ENCODE data around the gene ATP8A2.

The ATP8A2 gene

GRCh38 chr13:25683662-25684370 is 312.0 kb downstream of the ATP8A2 start:
- no peak for TF ChIP-seq CTCF (IDR thresholded peaks at IDR 0.05)
- Histone ChIP-seq H3K4me3 (no peak overlapping the region), H3K27ac (no peak overlapping the region)
- DNase-seq (ENCODE audit: low spot score): no peak

- Histone ChIP-seq H3K4me3 (no peak overlapping the region), H3K27ac (no peak overlapping the region)
- no peak for TF ChIP-seq CTCF (IDR thresholded peaks at IDR 0.05)
- no peak for DNase-seq (ENCODE audit: low spot score)
Measured at GRCh38 chr13:25684491-25684890, 312.7 kb downstream of the ATP8A2 start.

GRCh38 chr13:25686831-25687470 is 315.2 kb downstream of the ATP8A2 start:
- no peak overlapping the region for H3K27ac ChIP-seq
- no peak overlapping the region for H3K4me3 ChIP-seq
- no peak for DNase-seq (ENCODE audit: low spot score)
- TF ChIP-seq CTCF (IDR thresholded peaks at IDR 0.05): no peak

DNA sequence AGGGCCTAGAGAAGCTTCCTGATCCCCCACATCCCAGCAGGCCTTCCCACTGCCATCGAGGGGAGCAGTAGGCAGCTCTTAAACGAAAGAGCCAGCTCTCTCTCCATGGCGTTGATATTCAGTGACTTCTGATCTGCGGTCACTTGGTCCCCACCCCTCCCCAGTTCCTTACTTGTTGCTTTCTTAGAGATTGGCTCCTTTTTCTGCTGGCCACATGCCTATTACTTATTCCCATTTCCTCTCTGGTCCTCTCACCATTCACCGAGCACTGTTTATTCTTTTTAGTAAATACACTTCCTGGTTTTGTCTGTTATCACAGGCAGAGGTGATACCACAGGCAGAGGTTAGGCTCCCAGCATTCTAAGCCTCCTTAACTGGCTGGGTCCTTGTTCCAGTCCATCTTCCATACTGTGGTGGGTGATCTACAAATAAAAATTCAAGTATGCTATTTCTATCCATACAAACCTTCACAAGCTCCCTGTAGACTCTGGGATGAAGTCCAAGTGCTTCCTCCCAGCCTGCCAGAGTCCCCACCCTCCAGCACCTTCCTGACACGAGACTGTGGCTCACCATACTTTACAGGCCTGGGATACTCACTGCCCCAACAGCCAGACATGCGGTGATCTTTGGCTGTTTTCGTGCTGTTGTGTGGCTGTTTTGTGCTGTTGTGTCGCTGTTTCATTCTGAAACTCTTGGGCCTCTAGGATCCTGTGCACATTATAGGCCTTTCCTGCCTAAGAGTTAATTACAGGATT is 315.9 kb downstream of the ATP8A2 start:
- no peak for DNase-seq (ENCODE audit: low spot score)
- H3K27ac ChIP-seq: no peak overlapping the region
- no peak for TF ChIP-seq CTCF (IDR thresholded peaks at IDR 0.05)
- H3K4me3 ChIP-seq: no peak overlapping the region

GRCh38 chr13:25688536-25688935 is 316.8 kb downstream of the ATP8A2 start:
- H3K27ac ChIP-seq: no peak overlapping the region
- no peak for TF ChIP-seq CTCF (IDR thresholded peaks at IDR 0.05)
- no peak overlapping the region for H3K4me3 ChIP-seq
- DNase-seq (ENCODE audit: low spot score): no peak

- no peak for TF ChIP-seq CTCF (IDR thresholded peaks at IDR 0.05)
- no peak overlapping the region for H3K4me3 ChIP-seq
- no peak overlapping the region for H3K27ac ChIP-seq
- DNase-seq (ENCODE audit: low spot score): no peak
Measured at GRCh38 chr13:25689539-25689938, 317.8 kb downstream of the ATP8A2 start.

All from coronary artery (tissue), 2 donors.